ENCODE results near the gene ZNF536. TPM values are rescaled to one million over a fixed set of nuclear protein-coding genes. Genes with fewer than 3 reads are reported as not detected.

Gene ZNF536
- total and polyA plus RNA-seq, 2 donors (not counting 1 experiment from before 2014, with no cell fraction given): not detected

DNA sequence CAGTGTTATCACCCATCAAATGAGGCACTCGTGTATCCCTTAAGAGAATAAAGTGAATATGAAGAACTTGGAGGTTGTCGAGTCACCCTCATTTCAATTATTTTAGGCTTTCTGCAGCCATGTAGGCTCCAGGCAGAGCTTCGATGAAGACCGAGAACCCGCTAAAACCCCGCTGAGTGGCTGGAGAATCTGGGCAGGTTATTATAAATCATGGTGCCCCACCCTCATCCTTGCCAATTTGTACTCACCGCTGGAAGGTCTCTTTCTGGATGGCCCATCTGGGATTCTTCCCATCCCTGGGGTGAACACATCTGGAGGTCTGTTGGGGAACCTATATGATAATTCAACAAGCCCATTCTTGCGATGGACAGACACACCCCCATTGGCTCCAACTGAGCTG is 190.8 kb downstream of the ZNF536 start:
- Histone ChIP-seq H3K79me2 (ENCODE audit: control insufficient read depth, insufficient read depth, low read length) (no peaks in the 10 kb centered on the region), H4K20me1 (ENCODE audit: control insufficient read depth, insufficient read depth, low read length, poor library complexity, severe bottlenecking) (no peaks in the 10 kb centered on the region), H3K4me1 (ENCODE audit: control insufficient read depth in 2 of 2, insufficient read depth in 2 of 2, low read length in 2 of 2) (no peaks in the 10 kb centered on the region), H3K9me3 (ENCODE audit: control extremely low read depth in 1 of 3, control insufficient read depth in 2 of 3, insufficient read depth in 1 of 3, low read length in 2 of 3) (peaks cover 0 to 28% (median 0%) of the 10 kb centered on the region in 3 donors), H2AFZ (ENCODE audit: insufficient read depth, low read depth, low read length, poor library complexity, severe bottlenecking) (no peak overlapping the region), H3K4me3 (ENCODE audit: control extremely low read depth in 1 of 5, extremely low read depth in 1 of 5, insufficient read depth in 1 of 5, low read depth in 2 of 5, low read length in 4 of 5) (no peak overlapping the region), H3K4me2 (replicated peaks; ENCODE audit: low read depth, low read length, poor library complexity, severe bottlenecking) (no peak overlapping the region), H3K9ac (ENCODE audit: low read length) (no peak overlapping the region), H3K36me3 (replicated peaks in 1 of 2; ENCODE audit: control extremely low read depth in 1 of 2, control insufficient read depth in 1 of 2, extremely low read depth in 1 of 2, insufficient read depth in 2 of 2, low read length in 1 of 2) (no peaks in the 10 kb centered on the region), H3K27me3 (replicated peaks in 1 of 4; ENCODE audit: control extremely low read depth in 1 of 4, control insufficient read depth in 3 of 4, insufficient read depth in 4 of 4, low read length in 3 of 4) (no peaks in the 10 kb centered on the region), H3K27ac (ENCODE audit: low read length in 2 of 2) (no peak overlapping the region)
- Mint-ChIP-seq H3K4me1 (no peaks in the 10 kb centered on the region), H3K27me3 (no peaks in the 10 kb centered on the region), H3K9me3 (ENCODE audit: insufficient read depth) (no peaks in the 10 kb centered on the region), H3K27ac (no peak overlapping the region), H3K4me3 (no peak overlapping the region)
- 100% methylated on average over 5 of the region's 8 CpGs for WGBS (ENCODE audit: insufficient coverage)
- ChIA-PET POLR2A (no interaction called here), CTCF (no interaction called here)
- DNase-seq (no peak), ATAC-seq (ENCODE audit: low read depth) (no peak)
- intact Hi-C loops (cut with micrococcal nuclease): no loop called here
- TF ChIP-seq, protein P1, sequence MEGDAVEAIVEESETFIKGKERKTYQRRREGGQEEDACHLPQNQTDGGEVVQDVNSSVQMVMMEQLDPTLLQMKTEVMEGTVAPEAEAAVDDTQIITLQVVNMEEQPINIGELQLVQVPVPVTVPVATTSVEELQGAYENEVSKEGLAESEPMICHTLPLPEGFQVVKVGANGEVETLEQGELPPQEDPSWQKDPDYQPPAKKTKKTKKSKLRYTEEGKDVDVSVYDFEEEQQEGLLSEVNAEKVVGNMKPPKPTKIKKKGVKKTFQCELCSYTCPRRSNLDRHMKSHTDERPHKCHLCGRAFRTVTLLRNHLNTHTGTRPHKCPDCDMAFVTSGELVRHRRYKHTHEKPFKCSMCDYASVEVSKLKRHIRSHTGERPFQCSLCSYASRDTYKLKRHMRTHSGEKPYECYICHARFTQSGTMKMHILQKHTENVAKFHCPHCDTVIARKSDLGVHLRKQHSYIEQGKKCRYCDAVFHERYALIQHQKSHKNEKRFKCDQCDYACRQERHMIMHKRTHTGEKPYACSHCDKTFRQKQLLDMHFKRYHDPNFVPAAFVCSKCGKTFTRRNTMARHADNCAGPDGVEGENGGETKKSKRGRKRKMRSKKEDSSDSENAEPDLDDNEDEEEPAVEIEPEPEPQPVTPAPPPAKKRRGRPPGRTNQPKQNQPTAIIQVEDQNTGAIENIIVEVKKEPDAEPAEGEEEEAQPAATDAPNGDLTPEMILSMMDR (IDR thresholded peaks at IDR 0.05): no peak
- TF ChIP-seq EZH2 (IDR thresholded peaks at IDR 0.05; ENCODE audit: borderline replicate concordance, insufficient read depth, low read depth, low read length, poor library complexity, severe bottlenecking): no peak

- no peak overlapping the region for H3K4me2 ChIP-seq (replicated peaks; ENCODE audit: low read depth, low read length, poor library complexity, severe bottlenecking)
- no peak overlapping the region for H3K27ac ChIP-seq (ENCODE audit: low read length in 2 of 2)
- 68% methylated on average over 2 of the region's 3 CpGs for WGBS (ENCODE audit: insufficient coverage)
- ATAC-seq (ENCODE audit: low read depth): no peak
- intact Hi-C loops (cut with micrococcal nuclease): no loop called here
- H4K20me1 ChIP-seq (ENCODE audit: control insufficient read depth, insufficient read depth, low read length, poor library complexity, severe bottlenecking): no peaks in the 10 kb centered on the region
- POLR2A ChIA-PET: no interaction called here
- H3K9me3 ChIP-seq (ENCODE audit: control extremely low read depth in 1 of 3, control insufficient read depth in 2 of 3, insufficient read depth in 1 of 3, low read length in 2 of 3): peaks cover 0 to 26% (median 0%) of the 10 kb centered on the region in 3 donors
- no peak overlapping the region for H2AFZ ChIP-seq (ENCODE audit: insufficient read depth, low read depth, low read length, poor library complexity, severe bottlenecking)
- no peaks in the 10 kb centered on the region for H3K4me1 Mint-ChIP-seq
- H3K4me3 Mint-ChIP-seq: no peak overlapping the region
- no peaks in the 10 kb centered on the region for H3K27me3 ChIP-seq (replicated peaks in 1 of 4; ENCODE audit: control extremely low read depth in 1 of 4, control insufficient read depth in 3 of 4, insufficient read depth in 4 of 4, low read length in 3 of 4)
- no peak overlapping the region for H3K27ac Mint-ChIP-seq
- CTCF ChIA-PET: no interaction called here
- H3K4me3 ChIP-seq (ENCODE audit: control extremely low read depth in 1 of 5, extremely low read depth in 1 of 5, insufficient read depth in 1 of 5, low read depth in 2 of 5, low read length in 4 of 5): no peak overlapping the region
- TF ChIP-seq, protein P1 (IDR thresholded peaks at IDR 0.05): no peak
- TF ChIP-seq EZH2 (IDR thresholded peaks at IDR 0.05; ENCODE audit: borderline replicate concordance, insufficient read depth, low read depth, low read length, poor library complexity, severe bottlenecking): no peak
- no peaks in the 10 kb centered on the region for H3K4me1 ChIP-seq (ENCODE audit: control insufficient read depth in 2 of 2, insufficient read depth in 2 of 2, low read length in 2 of 2)
- no peaks in the 10 kb centered on the region for H3K9me3 Mint-ChIP-seq (ENCODE audit: insufficient read depth)
- H3K36me3 ChIP-seq (replicated peaks in 1 of 2; ENCODE audit: control extremely low read depth in 1 of 2, control insufficient read depth in 1 of 2, extremely low read depth in 1 of 2, insufficient read depth in 2 of 2, low read length in 1 of 2): no peaks in the 10 kb centered on the region
- H3K27me3 Mint-ChIP-seq: no peaks in the 10 kb centered on the region
- no peak overlapping the region for H3K9ac ChIP-seq (ENCODE audit: low read length)
- H3K79me2 ChIP-seq (ENCODE audit: control insufficient read depth, insufficient read depth, low read length): no peaks in the 10 kb centered on the region
- DNase-seq: no peak
Measured at GRCh38 chr19:30563691-30564090, 191.5 kb downstream of the ZNF536 start.

Data from B cell (primary cell).